Measurements from ENCODE around the gene MCTP2.

Gene MCTP2

DNA sequence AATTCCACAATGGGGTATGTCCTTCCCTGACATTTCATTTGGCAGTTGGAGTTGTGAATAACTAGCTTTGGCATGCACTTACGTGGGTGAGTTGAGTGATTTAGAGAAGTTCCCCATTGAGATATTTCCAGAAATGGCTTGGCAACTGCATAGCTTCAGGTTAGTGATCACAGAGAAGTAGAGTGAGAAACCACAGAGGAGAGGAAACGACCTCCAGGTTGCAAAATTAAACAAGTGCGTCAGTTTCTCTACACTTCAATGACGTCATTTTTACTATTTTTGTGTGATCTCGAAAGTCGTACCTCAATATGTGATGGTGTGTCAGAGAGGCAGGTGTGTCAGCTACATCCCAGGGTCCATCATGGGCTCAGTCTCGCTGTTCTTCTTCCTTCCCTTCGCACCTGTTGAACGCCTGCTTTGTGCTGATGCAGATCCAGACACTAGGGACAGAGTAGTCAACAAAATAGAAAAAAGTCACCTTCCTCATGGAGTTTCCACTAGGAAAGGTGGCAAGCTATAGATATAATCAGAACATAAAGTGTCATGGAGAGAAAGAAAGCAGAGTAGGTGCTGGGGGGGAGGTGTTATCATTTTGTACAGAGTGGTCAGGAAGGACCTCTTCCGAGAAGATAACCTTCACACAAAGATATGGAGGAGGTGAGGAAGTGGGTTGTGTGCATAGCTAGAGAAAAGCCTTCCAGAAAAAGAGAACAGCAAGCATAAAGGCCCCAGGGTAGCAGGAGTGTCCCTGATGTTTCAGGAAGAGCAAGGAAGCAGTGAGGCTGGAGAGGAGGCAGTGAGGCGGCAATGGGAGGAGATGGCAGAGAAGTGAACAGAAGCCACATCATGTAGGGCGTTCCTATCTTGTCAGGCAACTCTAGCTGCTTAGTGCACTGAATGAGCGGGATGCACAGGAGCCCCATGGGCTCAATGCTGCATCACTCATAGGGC lies 75.6 kb downstream of the MCTP2 start:
- no peak for DNase-seq

DNA sequence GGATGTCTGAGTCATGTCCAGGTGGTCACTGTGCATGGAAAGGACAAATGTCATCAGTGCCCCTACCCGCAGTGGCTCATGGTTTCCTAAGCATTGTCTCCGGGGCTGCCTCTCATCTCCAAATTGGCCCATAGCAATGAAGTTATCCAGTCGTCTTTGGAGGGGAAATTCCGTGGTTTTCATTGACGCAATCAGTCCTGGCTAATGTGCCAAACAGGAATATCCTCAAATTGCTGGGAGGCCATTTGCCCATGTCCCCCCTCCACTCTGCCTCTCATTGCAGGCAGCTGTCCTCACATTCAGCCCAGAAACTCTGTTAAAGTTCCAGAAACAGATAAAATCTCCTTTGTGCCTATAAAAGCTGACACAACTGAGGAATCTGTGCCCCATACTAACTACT lies 81.6 kb downstream of the MCTP2 start:
- DNase-seq = no peak

DNA sequence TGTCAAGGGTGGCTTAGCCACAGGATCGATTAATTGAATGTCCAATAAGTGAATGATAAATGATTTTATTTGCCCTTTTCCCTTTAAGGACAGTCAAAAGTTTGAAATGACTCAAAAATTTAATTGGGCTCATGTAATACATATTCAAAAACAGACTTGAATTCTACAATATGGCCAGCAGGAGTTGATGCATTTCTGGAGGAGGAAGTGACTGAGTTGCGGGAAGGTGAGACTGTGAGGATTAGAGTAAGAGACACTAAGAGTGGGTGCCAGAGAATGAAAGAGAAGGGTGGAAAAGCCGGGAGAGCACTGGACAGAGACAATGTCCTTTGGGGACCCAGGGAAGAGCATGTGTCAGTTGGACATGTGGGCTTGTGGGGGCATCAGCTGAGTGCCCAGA lies 83.3 kb downstream of the MCTP2 start:
- DNase-seq = no peak

DNA sequence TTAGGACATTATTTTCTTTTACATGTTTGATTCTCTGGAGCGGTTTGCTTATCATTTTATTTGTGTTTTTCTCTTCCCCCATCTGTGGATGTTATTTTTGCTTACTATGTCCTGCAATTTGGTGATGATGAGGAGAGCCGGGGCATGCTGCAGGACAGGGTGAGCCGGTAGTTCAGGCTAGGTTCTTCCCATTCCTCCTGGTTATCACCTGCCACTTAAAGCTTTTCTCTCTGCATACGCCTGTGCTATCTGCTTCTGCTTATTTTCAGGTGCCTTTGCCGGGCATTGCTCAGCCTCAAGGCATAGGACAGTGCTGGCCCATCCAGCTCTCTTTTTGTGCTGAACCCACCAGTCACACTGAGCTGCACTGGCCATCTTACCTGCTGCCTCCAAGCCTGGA lies 85.8 kb downstream of the MCTP2 start:
- no peak for DNase-seq

DNA sequence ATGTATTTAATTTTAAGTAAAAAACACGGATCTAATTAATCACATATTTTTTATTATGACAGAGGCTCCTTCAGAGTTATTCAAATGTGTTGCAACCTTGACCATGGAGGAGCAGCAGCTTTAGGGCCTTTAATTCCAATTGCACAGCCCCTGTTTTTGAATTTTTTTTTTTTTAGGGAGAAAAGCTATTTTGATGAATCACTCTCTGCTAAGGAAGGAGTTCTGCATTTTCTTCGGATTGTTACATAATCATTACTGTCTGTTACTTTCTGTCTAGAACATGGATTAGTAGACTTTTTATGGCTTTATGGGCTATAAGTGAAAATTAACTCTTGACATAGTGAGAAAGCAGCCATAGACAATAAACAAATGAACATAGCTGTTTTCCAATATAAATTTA lies 90.8 kb downstream of the MCTP2 start:
- DNase-seq = no peak

DNA sequence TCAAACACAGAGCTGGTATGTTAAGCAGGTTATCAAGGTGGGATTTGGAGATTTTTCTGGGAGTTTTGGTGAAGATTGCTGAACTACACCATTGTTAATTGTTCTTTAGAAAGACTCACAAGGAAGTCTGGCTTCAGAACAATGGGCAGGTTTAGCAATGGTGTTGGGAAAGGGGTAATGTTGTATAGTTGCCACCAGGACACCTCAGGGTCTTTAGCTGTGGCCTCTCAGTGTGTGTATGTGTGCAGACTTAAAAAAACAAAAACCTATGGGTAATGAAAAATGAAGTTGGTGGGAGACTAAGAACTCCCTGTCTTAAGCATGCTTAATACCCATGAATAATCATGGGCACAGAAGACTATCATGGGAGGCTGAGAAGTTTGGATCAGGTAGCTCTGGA lies 91.7 kb downstream of the MCTP2 start:
- DNase-seq = no peak

DNA sequence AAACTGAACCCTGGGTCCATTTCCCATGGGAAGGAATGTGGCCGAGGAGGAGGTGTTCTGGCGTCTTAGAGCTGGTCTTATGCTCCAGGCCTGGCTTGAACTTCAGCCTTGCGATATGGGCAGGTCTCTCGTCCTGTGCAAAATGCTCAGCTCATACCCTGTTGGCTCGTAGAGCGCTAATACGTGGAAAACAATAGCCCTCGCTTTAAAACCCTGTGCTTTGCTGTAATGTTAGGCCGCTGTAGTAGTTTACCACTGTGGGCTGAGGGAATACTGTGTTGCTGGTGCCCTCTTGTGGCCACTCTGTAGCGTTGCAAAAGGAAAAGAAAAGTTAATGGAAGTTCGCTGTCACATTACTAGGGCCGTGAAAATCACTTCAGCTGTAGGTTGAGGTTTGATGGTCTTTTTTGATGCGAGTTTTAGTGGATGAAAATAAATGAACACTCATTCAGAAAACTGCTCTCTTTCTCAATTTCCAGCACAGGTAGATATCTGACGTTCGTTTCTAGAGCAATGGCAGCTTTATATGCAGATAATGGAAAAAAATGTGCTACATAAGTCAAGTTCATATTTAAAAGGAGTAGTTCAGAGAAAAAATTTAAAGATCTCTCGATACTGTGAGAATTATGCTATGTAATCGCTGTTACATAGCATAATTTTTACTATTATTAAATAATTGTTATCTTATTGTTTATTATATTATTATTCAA lies 92.9 kb downstream of the MCTP2 start:
- peak in 3 of 4 experiments; percentile 1 to 22 (median 13) for DNase-seq

DNA sequence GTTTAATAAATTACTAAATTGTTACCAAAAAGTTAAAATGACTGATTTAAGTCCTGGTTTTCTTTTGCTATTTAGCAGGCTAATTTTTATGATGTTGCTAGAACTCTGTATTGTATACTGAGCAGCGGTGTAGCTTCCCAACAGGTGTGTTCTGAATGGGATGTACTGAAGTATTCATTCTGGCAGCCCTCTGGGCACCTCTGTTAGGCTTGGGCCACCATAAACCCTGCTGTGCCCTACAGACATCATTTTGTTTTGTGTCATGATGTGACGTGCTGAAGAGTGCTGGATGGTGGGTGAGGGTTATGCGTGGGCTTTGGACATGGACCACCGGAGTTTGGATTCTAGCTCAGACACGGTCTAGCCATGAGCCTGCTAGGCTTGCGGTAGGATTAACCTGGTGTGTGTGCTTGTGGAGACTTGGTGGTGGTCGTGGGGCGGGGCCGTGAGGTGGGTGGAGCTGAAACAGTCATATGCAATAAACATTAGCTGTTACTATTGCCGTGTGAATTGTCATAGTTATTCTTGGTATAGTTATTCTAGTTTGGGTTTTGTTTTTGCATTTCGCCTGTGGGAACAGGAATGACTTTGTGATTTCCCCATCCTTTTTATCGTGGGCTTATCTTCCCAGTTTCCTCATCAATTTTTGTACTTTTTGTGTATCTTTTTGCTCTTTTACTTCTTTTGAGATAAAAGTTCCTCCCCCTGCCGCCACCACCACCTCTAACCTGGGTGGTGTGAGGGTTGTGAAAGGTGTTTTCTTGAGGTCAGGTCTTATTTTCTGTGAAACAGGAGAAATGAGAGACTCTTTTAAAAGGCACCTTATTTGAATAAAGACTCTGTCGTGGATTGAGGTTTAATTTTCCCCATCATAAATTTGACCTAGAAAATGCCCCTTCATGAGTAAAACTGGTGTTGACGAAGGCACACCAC lies 93.7 kb downstream of the MCTP2 start:
- DNase-seq = no peak

DNA sequence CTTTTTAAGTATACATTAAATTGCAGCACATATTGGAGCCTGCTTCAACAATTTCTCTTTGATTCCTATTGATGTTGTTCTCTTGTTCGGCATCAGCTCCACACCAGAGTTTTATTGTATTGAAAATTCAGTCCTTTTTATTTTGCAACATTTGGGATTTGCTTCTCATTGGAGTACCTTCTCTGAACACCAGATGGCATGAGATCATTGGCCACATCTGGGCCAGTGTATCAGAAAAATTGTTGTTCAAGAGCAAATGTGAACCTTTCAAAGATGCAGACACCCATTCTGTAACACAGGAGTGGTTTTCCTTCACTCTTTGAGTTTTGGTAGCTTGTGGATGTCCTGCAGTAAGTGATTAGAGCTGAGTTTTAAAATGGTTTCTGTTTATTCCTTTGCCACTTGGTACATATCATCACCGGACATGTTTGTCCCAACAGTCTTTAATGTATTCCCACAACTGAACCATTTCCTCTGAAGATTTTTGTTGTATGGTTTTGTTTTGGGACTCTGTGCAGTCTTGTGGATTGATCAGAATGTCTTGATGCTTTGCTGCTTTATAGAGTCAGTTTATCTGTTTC lies 96.1 kb downstream of the MCTP2 start:
- DNase-seq = no peak

DNA sequence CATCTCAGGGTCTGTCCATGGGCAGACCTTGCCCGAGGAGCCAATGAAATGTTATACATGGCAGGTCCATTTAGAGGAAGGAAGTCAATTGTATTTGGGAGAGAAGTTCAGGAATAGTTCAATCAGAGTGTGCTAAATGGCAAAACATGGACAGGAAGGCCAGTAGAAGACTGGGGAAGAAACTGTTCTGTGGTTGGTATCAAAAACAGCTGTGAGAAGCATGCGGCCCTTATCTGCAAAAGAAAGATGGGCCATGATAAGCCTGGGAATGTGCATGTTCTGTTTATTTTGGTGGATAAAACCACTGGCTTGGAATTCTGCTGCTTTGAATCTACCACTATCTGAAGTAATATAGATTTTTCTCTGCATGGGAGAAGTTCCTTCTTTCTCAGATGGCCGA lies 100.4 kb downstream of the MCTP2 start:
- no peak for DNase-seq

DNA sequence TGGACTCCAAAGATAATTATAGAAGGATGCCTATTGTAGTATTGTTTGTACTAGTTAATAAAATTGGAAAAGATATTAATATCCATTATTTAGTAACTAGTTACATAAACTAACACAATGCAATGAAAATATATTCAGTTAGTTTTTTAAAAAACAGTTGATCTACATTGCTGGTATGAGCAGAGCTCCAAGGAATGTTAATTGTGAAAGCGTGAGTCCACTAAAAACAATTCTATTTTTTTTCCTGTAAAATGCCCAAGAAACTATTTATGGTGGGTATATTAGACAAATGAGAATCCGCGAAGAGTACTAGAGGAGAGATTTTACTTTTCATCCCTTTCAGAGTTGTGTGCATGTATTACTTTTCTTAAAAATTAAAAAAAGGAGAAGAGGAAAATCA lies 104.3 kb downstream of the MCTP2 start:
- DNase-seq = no peak

DNA sequence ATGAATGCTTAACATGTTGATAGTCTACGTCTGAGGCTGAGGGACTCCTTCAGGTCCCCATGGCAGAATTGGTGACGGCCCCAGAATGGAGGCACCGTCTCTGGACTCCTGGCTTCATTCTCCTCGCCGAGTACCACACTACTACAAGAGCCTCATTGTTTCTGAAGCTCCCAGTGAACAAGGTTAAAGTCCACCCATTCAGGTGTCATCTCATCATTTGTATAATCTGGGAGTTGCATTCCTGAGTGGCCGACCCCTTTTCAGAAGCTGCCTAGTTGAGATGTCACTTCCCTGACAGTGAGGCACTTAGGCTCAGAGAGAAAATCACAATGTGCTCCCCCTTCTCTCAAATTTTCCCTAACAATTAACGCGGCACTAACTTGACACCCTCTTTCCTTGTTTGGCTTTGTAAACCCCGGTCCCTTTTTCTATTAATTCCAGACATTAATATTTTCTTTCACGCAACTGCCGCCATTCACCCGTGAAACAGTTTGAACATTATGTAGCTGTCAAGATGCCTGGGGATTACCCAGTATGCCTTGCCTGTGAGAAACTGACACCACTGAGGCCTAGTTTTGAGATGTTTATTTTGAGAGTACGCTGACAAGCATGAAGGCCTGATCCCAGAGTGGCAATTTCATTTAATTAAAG lies 105.6 kb downstream of the MCTP2 start:
- DNase-seq = no peak

DNA sequence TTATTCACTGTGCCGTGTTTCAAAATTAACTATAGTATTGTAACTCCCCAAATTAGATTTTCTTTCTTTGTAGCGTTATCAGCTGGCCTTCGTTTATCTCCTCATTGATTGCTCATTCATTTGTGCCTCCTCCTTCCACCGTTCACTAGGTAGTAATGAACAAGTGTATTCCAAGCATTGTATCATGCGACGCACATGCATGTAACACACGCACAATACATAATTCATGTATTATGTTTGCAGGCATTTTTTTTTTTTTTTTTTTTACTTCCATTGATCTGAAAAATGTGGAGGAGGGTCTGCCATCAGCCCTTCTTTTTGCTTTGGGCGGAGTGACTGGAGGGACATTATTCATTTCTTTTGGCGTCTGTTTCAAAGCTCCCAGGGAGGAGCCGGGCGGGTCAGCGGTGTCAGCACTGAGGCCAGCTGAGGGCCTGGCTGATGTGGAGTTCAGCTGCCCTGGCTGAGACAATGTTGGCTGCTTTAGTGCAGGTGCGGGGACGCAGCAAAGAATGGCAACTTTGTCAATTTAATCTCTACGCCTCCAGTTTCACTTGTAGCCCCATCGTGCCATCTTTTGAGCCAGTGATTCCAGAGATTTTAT lies 107.0 kb downstream of the MCTP2 start:
- no peak for DNase-seq

DNA sequence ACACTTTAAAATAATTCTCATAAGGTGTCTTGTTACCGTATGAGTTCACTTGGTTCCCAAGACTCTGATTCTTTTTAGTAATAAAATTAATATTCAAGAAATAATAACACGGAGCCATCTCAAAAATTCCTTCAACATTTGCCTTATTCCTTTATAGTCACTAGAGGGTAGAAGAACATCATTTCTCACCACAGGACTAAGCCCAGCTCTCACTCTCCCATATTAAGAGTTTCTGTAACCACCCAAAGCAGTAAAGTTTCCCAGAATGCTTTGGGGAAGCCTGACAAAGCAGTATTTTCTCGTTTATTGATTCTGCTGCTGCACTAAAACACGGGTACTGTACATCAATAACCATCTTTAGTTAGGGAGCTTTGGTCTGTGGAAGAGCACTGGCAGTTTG lies 114.9 kb downstream of the MCTP2 start:
- no peak for DNase-seq

DNA sequence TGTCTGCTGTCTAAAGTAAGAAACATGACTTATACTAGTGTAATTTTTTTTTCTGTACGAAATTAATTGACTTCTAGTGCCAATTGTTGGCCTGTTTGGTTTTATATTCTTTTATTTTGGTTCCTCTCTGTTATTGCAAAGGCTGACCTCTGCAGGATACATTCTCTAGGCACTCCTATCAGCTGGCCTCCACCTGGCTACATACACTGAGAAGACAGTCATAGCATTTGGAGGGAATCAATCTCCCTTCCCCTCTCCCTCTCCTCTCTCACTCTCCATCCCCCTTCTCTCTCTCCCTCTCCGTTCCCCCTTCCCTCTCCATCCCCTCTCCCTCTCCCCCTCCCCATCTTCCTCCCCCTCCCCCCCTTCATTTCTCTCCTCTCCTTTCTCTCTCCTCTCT lies 116.7 kb downstream of the MCTP2 start:
- DNase-seq = no peak

DNA sequence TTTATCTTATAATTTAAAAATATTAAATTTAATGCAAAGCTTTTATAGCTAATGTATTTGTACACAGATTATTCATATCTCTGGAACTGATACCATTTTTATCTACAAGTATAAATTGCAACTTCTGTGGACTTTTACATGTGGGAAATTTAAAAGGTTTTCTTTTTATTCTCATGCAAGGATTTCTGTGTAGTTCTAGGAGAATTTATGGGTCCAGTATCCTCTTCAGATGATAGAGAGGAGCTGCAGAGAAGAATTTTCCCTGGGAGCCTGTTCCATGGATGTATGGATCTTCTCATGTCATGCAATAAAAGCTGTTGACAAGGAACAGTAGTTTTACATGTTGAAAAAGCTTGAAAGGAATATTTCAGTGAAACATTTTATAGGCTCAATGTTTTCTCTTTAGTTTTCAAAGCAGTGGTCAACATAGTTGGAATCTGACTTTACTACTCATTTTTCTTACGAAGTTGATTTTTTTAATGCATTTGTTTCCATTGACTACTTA lies 119.7 kb downstream of the MCTP2 start:
- DNase-seq = no peak

DNA sequence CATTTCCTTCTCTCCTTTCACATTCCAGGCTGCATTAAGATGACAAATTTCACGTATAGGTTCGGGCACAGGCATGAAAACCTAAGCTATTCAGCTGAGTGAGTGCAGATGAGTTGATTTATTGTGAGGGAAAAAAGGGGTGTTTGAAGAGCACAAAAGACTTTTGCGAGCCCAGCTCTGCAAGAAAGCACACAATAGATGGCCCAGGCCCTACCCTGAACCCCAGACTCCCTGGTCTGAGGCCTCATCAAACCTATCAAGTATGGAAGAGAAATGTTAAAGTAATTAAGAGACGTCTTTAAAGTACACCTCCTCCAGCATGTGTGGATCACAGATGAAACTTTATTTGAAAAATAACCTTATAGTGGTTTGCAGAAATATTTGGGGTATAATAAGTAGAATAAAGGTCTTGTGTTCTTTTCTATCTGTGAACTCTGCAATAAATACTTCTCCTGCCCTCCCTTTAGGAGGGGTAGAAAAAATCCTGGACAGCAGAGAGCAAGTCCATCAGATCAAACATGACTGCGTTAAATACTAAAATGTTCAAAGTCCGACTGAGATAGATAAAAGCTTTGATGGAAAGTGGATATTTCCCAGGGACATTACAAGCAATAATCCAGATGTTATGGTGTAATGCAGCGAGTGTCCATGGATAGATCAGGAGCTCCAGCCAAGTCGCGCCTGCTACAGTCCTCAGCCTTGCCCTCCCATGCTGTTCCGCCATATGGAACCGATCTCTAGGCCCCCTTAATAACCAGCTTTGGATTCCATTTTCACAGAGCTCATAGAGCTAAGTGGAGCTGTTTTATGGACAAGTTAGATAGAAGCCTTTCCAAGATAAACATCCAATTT lies 121.5 kb downstream of the MCTP2 start:
- no peak for DNase-seq

DNA sequence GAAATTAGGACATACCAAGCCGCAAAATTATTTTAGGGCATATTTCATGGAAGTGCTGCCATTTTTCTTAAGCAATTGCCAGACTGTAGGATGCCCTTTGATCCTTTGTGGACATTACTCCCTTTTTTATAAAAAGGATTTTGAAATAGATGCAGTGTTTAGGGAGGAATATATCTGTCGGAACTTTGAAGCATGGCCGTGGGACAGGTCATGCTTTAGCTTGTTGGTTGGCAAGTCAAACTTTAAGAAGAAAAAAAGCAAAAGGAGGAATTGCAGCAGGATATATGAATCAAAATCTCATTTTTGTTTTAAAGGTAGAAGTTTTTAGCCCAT lies 122.1 kb downstream of the MCTP2 start:
- no peak for DNase-seq

DNA sequence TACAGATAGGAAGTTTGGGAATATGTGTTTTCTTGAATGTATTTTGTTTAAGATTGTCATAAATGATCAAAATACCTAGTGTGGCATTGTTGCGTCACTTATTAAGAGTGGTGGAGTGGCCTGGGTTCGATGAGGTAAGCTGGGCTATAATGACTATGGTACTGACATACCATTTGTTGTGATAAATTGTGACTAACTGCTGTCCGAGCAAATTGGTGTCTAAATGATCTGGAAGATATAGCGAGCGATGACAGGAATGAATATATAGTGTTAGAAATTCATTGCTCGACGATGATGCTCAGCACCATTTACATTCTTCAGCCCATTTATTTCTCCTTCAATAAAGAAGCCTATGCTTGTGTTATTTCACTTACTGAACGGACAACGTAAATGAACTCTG lies 123.3 kb downstream of the MCTP2 start:
- DNase-seq = no peak

DNA sequence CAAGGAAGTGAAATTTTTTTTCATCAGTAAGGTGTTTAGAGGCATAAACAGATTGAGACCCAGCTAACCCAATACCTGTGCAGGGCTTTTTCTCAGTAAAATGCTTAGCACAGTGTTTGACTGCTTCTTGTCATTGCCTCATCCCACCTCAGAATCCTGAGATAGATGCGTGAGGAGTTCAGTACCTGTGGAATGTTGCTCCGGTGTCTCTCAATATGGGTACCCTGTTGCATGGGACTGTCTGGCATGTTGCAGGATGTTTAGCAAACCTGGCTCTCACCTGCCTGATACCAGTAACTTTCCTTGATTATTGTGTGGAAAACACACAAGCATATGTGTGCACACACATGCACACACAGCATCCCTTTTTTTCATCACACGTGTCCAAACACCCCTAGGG lies 128.4 kb downstream of the MCTP2 start:
- no peak for DNase-seq

DNA sequence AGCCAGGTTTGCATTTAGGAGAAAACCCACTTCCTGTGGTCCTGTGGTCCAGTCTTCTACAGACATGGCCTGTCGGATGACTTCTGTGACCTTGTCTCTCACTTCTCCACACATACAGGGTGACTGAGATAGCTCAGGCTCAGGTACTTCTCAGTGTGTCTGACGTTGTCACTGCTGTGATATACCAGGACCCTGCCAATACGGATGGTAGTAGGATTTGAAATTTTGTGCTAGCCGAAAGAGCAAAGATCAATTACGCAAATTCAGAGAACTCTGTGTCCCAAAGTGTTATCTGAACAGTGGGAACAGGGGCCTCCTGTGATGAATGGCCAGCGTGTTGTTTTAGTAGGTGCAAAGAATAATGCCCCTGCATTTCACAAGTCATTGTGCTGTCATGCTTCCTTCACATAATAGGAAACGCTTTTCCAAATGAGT lies 128.9 kb downstream of the MCTP2 start:
- no peak for DNase-seq
